HepG2 (cell line): ENCODE results near the gene APOC4. TPM values are rescaled to one million over a fixed set of nuclear protein-coding genes. Genes with fewer than 3 reads are reported as not detected.

Experiments
- ATAC-seq: fragments of 200-7000 bp; cut with Tn5 transposase; 3 replicates; pipeline ENCODE4 v1.9.1; 2020; ENCODE audit warnings: mild to moderate bottlenecking, moderate library complexity
- BruUV-seq: library from RNA; stranded (reverse); fragments of 400-500 nt; replicated peaks from 2 replicates; lab custom pipeline; 2021; lab: Mats Ljungman, UMichigan
- CTCF ChIA-PET: fragments of 300-600 bp; formaldehyde crosslinking; extraction: SDS; loops from one replicate; lab custom pipeline; 2021; ENCODE audit warnings: low total read pairs, inconsistent platforms, low intra/inter-chr PET ratio; lab: Yijun Ruan, JAX
- POLR2A ChIA-PET: fragments of 350-600 bp; sonication (Branson Sonifier 250); formaldehyde crosslinking; loops from one replicate; lab custom pipeline; 2020; ENCODE audit warnings: antibody characterized with exemption, inconsistent platforms; lab: Yijun Ruan, JAX
- DNase-seq: peaks from one replicate; pipeline ENCODE4 v3.0.0-alpha.2; 2015; ENCODE audit warnings: low spot score
- FAIRE-seq: peaks from 3 replicates; lab custom pipeline; 2011; peaks lifted over from hg19 to GRCh38; lab: Jason Lieb, UNC
- H2AFZ ChIP-seq: one replicate; pipeline ENCODE4 v1.6.1; 2011; ENCODE audit warnings: low read length, inconsistent platforms
- H3K27ac ChIP-seq: fragments of 300-600 bp; 3 replicates; pipeline ENCODE4 v1.8.0; 2011; ENCODE audit warnings: mixed run types, mild to moderate bottlenecking, mixed read lengths, low read length, inconsistent platforms; ENCODE audit not compliant: insufficient read depth; ENCODE audit errors: extremely low read length
- H3K27me3 ChIP-seq, 2 experiments: fragments of 200-600 bp in 1 of 2; 2 replicates in 1 of 2; 3 replicates in 1 of 2; pipeline versions ENCODE4 v1.6.0 to v1.8.0; 2011; ENCODE audit warnings: low read length in 2 of 2, mild to moderate bottlenecking in 2 of 2, moderate library complexity in 2 of 2, inconsistent platforms in 1 of 2; ENCODE audit not compliant: insufficient read depth in 2 of 2, control insufficient read depth in 1 of 2
- H3K36me3 ChIP-seq, 2 experiments: fragments of 200-600 bp in 1 of 2; replicated peaks in 1 of 2; 2 replicates in 1 of 2; 3 replicates in 1 of 2; pipeline versions ENCODE4 v1.5.1 to v1.8.0; 2011; ENCODE audit warnings: low read length in 2 of 2, inconsistent platforms in 1 of 2; ENCODE audit not compliant: insufficient read depth in 2 of 2, control insufficient read depth in 1 of 2
- H3K4me1 ChIP-seq: 2 replicates; pipeline ENCODE4 v1.5.1; 2012; ENCODE audit warnings: low read length, inconsistent platforms; ENCODE audit not compliant: insufficient read depth
- H3K4me2 ChIP-seq: 2 replicates; pipeline ENCODE4 v1.6.0; 2011; ENCODE audit warnings: low read depth, low read length, inconsistent platforms
- H3K4me3 ChIP-seq, 3 experiments: fragments of 200-600 bp in 1 of 3; sonication (generic), shearing (Covaris generic) in 1 of 3; replicated peaks in 1 of 3; 2 replicates each; pipeline ENCODE4 v1.5.1; 2011 to 2016; ENCODE audit warnings: low read length in 3 of 3, inconsistent platforms in 2 of 3, low read depth in 2 of 3, mild to moderate bottlenecking in 2 of 3, control low read depth in 1 of 3, mixed read lengths in 1 of 3; ENCODE audit not compliant: insufficient read depth in 1 of 3
- H3K79me2 ChIP-seq: one replicate; pipeline ENCODE4 v1.6.1; 2011; ENCODE audit warnings: low read length, inconsistent platforms; ENCODE audit not compliant: insufficient read depth
- H3K9ac ChIP-seq: 2 replicates; pipeline ENCODE4 v1.6.0; 2011; ENCODE audit warnings: mild to moderate bottlenecking, low read depth, low read length, inconsistent platforms; ENCODE audit not compliant: insufficient read depth
- H3K9me3 ChIP-seq: 2 replicates; pipeline ENCODE4 v1.5.1; 2012; ENCODE audit warnings: mild to moderate bottlenecking, low read length
- H4K20me1 ChIP-seq: 2 replicates; pipeline ENCODE4 v1.6.0; 2011; ENCODE audit warnings: inconsistent platforms, mild to moderate bottlenecking, low read length, moderate library complexity; ENCODE audit not compliant: insufficient read depth
- ZBTB38 ChIP-seq: sonication (generic); formaldehyde crosslinking; IDR thresholded peaks from 2 replicates; pipeline ENCODE4 v1.5.1; 2020; ENCODE audit warnings: mild to moderate bottlenecking, missing genetic modification reagents
- ZNF235 ChIP-seq: sonication (generic); formaldehyde crosslinking; IDR thresholded peaks from 2 replicates; pipeline ENCODE4 v1.8.1; 2023; ENCODE audit warnings: mild to moderate bottlenecking, missing genetic modification reagents, borderline replicate concordance
- ZNF768 ChIP-seq: sonication (generic); formaldehyde crosslinking; IDR thresholded peaks from 2 replicates; pipeline ENCODE4 v1.4.0; 2020; ENCODE audit warnings: missing genetic modification reagents
- WGBS: methylation state at CpG from one replicate; pipeline ENCODE4 v1.1.6; 2017; ENCODE audit warnings: low lambda C conversion rate; 5-methylcytosine and 5-hydroxymethylcytosine counted together
- in situ Hi-C: cut with HindIII; loops from 2 replicates; pipeline ENCODE4 v1.10.0; 2017; ENCODE audit warnings: low pct_unique_long_range_greater_than_20kb; ENCODE audit not compliant: extremely low pct_ligation_motif_present
- intact Hi-C: fragments of 100-400 bp; cut with micrococcal nuclease; formaldehyde crosslinking; loops from one replicate; pipeline ENCODE4 v1.10.0; 2022; ENCODE audit not compliant: unreplicated experiment
- polyA plus RNA-seq, 8 experiments: library from polyadenylated mRNA; depleted of rRNA in 3 of 8; stranded (reverse) in 7 of 8; unstranded in 1 of 8; fragments of >200 nt; fragmentation: Illumina TruSeq in 4 of 8; extraction: Trizol in 4 of 8; gene quantifications; 2 replicates each; pipeline versions ENCODE4 v1.2.1 to v1.2.3, GENCODE V29; 2011 to 2016; ENCODE audit warnings: low read depth in 4 of 8, missing spikeins in 1 of 8, mixed read lengths in 1 of 8; ENCODE audit not compliant: insufficient read depth in 1 of 8
- total RNA-seq, 5 experiments: library from RNA; depleted of rRNA; stranded (reverse); fragments of >200 nt; fragmentation: Illumina TruSeq; extraction: Trizol; gene quantifications; 2 replicates each; pipeline ENCODE4 v1.2.3, GENCODE V29; 2016; ENCODE audit warnings: low read depth in 1 of 5
- TF ChIP-seq, protein P1 (sequence below): sonication (generic); formaldehyde crosslinking; IDR thresholded peaks from 2 replicates; pipeline ENCODE4 v1.9.0; 2021; ENCODE audit warnings: missing genetic modification reagents, borderline replicate concordance
- TF ChIP-seq, protein P2 (sequence below): sonication (generic); formaldehyde crosslinking; IDR thresholded peaks from 2 replicates; pipeline ENCODE4 v1.4.0; 2020; ENCODE audit warnings: missing genetic modification reagents
- TF ChIP-seq, protein P3 (sequence below): sonication (generic); formaldehyde crosslinking; IDR thresholded peaks from 2 replicates; pipeline ENCODE4 v1.8.0; 2022; ENCODE audit warnings: mild to moderate bottlenecking, missing genetic modification reagents; ENCODE audit not compliant: insufficient replicate concordance
- TF ChIP-seq, protein P4 (sequence below): sonication (generic); formaldehyde crosslinking; IDR thresholded peaks from 2 replicates; pipeline ENCODE4 v1.5.1; 2020; ENCODE audit warnings: mild to moderate bottlenecking, missing genetic modification reagents, borderline replicate concordance

The APOC4 gene
- total and polyA plus RNA-seq, 2 of the 13 experiments (the other 11 are each of a cell fraction or from before 2014, with no cell fraction given) = 0.46 TPM; not detected in 1

DNA sequence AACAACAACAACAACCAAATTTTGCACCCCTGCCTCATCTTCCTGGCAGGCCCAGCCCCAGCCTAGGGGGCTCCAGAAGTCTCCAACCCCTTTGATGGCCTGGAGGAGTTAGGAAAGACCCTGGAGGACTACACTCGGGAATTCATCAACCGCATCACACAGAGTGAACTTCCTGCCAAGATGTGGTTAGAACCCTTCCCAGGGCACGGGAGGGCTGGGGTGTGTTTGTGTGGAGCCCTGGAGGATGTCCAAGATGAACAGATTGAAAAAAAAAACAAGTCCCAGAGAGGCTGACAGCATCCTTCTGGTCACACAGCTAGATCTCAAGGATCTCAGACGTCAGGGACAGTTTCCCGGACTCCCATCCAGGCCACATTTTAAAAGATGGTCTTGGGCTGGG, 14.3 kb upstream of the APOC4 start:
- DNase-seq (no peak), ATAC-seq (no peak), FAIRE-seq (no peak)
- TF ChIP-seq, protein P1, sequence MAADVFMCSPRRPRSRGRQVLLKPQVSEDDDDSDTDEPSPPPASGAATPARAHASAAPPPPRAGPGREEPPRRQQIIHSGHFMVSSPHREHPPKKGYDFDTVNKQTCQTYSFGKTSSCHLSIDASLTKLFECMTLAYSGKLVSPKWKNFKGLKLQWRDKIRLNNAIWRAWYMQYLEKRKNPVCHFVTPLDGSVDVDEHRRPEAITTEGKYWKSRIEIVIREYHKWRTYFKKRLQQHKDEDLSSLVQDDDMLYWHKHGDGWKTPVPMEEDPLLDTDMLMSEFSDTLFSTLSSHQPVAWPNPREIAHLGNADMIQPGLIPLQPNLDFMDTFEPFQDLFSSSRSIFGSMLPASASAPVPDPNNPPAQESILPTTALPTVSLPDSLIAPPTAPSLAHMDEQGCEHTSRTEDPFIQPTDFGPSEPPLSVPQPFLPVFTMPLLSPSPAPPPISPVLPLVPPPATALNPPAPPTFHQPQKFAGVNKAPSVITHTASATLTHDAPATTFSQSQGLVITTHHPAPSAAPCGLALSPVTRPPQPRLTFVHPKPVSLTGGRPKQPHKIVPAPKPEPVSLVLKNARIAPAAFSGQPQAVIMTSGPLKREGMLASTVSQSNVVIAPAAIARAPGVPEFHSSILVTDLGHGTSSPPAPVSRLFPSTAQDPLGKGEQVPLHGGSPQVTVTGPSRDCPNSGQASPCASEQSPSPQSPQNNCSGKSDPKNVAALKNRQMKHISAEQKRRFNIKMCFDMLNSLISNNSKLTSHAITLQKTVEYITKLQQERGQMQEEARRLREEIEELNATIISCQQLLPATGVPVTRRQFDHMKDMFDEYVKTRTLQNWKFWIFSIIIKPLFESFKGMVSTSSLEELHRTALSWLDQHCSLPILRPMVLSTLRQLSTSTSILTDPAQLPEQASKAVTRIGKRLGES (CRISPR knock-in tag) = no peak
- no peak for TF ChIP-seq ZNF235 (CRISPR knock-in tag)
- TF ChIP-seq, protein P2, sequence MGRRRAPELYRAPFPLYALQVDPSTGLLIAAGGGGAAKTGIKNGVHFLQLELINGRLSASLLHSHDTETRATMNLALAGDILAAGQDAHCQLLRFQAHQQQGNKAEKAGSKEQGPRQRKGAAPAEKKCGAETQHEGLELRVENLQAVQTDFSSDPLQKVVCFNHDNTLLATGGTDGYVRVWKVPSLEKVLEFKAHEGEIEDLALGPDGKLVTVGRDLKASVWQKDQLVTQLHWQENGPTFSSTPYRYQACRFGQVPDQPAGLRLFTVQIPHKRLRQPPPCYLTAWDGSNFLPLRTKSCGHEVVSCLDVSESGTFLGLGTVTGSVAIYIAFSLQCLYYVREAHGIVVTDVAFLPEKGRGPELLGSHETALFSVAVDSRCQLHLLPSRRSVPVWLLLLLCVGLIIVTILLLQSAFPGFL (CRISPR knock-in tag) = no peak
- peak; percentile 65 for TF ChIP-seq ZNF768 (CRISPR knock-in tag)
- peak; percentile 11; the same call in 1 of the 2 replicates for TF ChIP-seq ZBTB38 (CRISPR knock-in tag)
- TF ChIP-seq, protein P3, sequence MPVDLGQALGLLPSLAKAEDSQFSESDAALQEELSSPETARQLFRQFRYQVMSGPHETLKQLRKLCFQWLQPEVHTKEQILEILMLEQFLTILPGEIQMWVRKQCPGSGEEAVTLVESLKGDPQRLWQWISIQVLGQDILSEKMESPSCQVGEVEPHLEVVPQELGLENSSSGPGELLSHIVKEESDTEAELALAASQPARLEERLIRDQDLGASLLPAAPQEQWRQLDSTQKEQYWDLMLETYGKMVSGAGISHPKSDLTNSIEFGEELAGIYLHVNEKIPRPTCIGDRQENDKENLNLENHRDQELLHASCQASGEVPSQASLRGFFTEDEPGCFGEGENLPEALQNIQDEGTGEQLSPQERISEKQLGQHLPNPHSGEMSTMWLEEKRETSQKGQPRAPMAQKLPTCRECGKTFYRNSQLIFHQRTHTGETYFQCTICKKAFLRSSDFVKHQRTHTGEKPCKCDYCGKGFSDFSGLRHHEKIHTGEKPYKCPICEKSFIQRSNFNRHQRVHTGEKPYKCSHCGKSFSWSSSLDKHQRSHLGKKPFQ (CRISPR knock-in tag) = no peak
- TF ChIP-seq, protein P4, sequence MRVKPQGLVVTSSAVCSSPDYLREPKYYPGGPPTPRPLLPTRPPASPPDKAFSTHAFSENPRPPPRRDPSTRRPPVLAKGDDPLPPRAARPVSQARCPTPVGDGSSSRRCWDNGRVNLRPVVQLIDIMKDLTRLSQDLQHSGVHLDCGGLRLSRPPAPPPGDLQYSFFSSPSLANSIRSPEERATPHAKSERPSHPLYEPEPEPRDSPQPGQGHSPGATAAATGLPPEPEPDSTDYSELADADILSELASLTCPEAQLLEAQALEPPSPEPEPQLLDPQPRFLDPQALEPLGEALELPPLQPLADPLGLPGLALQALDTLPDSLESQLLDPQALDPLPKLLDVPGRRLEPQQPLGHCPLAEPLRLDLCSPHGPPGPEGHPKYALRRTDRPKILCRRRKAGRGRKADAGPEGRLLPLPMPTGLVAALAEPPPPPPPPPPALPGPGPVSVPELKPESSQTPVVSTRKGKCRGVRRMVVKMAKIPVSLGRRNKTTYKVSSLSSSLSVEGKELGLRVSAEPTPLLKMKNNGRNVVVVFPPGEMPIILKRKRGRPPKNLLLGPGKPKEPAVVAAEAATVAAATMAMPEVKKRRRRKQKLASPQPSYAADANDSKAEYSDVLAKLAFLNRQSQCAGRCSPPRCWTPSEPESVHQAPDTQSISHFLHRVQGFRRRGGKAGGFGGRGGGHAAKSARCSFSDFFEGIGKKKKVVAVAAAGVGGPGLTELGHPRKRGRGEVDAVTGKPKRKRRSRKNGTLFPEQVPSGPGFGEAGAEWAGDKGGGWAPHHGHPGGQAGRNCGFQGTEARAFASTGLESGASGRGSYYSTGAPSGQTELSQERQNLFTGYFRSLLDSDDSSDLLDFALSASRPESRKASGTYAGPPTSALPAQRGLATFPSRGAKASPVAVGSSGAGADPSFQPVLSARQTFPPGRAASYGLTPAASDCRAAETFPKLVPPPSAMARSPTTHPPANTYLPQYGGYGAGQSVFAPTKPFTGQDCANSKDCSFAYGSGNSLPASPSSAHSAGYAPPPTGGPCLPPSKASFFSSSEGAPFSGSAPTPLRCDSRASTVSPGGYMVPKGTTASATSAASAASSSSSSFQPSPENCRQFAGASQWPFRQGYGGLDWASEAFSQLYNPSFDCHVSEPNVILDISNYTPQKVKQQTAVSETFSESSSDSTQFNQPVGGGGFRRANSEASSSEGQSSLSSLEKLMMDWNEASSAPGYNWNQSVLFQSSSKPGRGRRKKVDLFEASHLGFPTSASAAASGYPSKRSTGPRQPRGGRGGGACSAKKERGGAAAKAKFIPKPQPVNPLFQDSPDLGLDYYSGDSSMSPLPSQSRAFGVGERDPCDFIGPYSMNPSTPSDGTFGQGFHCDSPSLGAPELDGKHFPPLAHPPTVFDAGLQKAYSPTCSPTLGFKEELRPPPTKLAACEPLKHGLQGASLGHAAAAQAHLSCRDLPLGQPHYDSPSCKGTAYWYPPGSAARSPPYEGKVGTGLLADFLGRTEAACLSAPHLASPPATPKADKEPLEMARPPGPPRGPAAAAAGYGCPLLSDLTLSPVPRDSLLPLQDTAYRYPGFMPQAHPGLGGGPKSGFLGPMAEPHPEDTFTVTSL (CRISPR knock-in tag) = no peak
- POLR2A ChIA-PET = no interaction called here
- WGBS = 93% methylated on average over 5 of the region's 5 CpGs
- Histone ChIP-seq H4K20me1 (no peaks in the 10 kb centered on the region), H3K36me3 (no peaks in the 10 kb centered on the region), H3K79me2 (peaks cover 4% of the 10 kb centered on the region), H3K27ac (peak overlapping the region; percentile 96), H2AFZ (no peak overlapping the region), H3K4me1 (peaks cover 77% of the 10 kb centered on the region), H3K4me3 (0 out of 6 replicates have a peak overlapping the region, but pooled peaks of 1 of the 3 experiments have one; percentile 14), H3K27me3 (no peaks in the 10 kb centered on the region), H3K4me2 (peak overlapping the region; percentile 90; the same call in 1 of the 2 replicates), H3K9me3 (no peaks in the 10 kb centered on the region), H3K9ac (no peak overlapping the region; the same call in 1 of the 2 replicates)
- intact Hi-C loops (no loop called here), in situ Hi-C loops (no loop called here)
- CTCF ChIA-PET = no interaction called here
- no TSS peak for BruUV-seq
